Measurements from ENCODE around the gene FOSB. TPM values are rescaled to one million over a fixed set of nuclear protein-coding genes. Genes with fewer than 3 reads are reported as not detected.
"Not testable (repeated sequence)": the region's sequence is repeated elsewhere in the genome, so short reads cannot be mapped to it uniquely, and the experiment has no call there.

Gene FOSB
- total and polyA plus RNA-seq, 5 experiments from 2014 or later, result 3.5 to 11.4 (median 10.2) TPM

DNA sequence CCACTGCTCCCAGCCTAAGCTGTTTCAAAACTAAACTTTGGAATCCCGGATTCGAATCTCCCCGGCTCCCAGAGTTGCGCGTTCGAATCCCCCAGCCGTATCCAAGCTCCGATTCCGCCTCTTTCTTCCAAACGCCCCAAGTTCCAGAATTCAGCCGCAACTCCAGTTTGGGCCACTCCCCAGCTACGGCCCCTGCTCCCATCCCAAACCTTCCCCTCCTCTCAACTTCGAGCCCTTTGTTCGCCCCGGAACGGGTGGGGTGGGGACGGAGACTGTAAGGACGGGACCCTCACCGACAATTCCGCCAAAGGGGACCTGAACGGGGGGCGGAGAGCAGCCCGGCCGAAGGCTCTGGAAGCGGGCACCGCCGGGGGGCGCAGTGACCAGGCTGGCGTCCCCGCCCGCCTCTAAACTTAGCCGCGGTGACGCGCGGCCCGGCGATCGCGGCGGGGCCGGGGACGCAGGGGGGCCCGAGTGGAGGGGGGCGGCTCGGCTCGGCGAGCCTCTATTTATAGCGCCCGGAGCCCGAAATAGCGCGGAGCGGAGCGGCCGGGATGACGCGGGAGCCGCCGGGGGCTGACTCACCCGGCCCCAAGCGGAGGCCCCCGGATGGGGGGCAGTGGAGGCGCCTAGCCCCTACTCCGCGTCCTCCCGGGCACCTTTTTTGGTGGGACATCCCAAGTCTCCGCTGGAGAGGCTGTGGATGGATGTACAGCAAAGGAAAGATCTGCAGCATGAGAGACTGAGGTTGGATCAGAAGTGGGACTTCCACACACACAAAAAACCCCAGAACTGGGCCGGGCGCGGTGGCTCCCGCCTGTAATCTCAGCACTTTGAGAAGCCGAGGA, 39.2 kb upstream of the FOSB start:
- H3K4me1 Mint-ChIP-seq, result peaks cover 7 to 26% (median 19%) of the 10 kb centered on the region in 4 donors
- peaks cover 0 to under 1% (median 0%) of the 10 kb centered on the region in 3 donors for H3K36me3 Mint-ChIP-seq
- peaks cover 0 to 2% (median 0%) of the 10 kb centered on the region in 5 donors for H3K27me3 Mint-ChIP-seq
- H3K27ac Mint-ChIP-seq, result peak overlapping the region in 3 of 10 donors; percentile 55 to 78 (median 70)
- peak in 1 of 10 donors; percentile 18 for DNase-seq
- H3K4me3 Mint-ChIP-seq, result peak overlapping the region; percentile 74 to 89 (median 78)
- POLR2A ChIA-PET, result interaction anchor here (0.7 to 2.2 kb wide), 3 partner anchors 11 to 275 kb away, joined by 3 to 16 read pairs (median 5); no protein-coding TSS in a partner anchor
- peak in 1 of 2 donors; percentile 19 for ATAC-seq
- H3K9me3 Mint-ChIP-seq, result no peaks in the 10 kb centered on the region

DNA sequence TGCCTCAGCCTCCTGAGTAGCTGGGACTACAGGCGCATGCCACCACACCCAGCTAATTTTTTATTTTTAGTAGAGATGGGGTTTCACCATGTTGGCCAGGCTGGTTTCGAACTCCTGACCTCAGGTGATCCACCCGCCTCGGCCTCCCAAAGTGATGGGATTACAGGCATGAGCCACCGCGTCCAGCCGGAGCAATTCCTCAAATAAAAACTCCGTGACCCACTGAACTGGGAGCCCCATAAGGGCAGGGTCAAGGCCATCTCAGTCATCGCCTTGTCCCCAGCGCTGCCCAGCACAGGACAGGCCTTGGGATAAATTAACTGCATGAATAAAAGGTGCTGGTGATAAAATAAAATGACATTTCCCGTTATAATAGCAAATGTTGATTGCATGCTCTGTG, 37.9 kb upstream of the FOSB start:
- DNase-seq, H3K36me3 Mint-ChIP-seq, H3K9me3 Mint-ChIP-seq, POLR2A ChIA-PET, H3K27ac Mint-ChIP-seq, ATAC-seq, H3K27me3 Mint-ChIP-seq: not testable (repeated sequence)
- Mint-ChIP-seq H3K4me3 (peak overlapping the region in 2 of 10 donors; percentile 4 to 19), H3K4me1 (peaks cover 3 to 15% (median 8%) of the 10 kb centered on the region in 4 donors)

DNA sequence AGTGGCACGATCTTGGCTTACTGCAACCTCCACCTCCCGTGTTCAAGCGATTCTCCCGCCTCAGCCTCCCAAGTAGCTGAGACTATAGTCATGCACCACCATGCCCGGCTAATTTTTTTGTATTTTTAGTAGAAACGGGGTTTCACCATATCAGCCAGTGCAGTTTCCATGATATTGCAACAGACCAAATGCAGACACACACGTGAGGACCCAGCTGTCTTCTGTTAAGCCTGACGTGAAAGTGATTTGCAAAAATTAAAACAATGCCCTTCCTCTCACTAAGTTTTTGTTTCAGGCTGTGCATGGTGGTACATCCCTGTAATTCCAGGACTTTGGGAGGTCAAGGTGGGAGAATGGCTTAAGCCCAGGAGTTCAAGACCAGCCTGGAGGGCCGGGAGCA, 36.8 kb upstream of the FOSB start:
- H3K27ac Mint-ChIP-seq, result peak overlapping the region in 1 of 10 donors; percentile 49
- H3K36me3 Mint-ChIP-seq, result not testable (repeated sequence)

DNA sequence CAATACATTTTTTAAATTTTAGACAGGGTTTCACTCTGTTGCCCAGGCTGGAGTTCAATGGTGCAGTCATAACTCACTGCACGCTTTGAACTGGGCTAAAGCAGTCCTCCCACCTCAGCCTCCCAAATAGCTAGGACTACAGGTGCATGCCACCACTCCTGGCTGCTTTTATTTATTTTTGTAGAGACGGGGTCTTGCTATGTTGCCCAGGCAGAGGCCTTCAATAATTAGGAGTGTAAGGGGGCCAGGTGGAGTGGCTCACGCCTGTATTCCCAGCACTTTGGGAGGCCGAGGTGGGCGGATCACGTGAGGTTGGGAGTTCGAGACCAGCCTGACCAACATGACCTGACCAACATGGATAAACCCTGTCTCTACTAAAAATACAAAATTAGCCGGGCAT, 35.3 kb upstream of the FOSB start:
- H3K27ac Mint-ChIP-seq, ATAC-seq, H3K9me3 Mint-ChIP-seq, DNase-seq, H3K4me3 Mint-ChIP-seq, H3K27me3 Mint-ChIP-seq, H3K36me3 Mint-ChIP-seq, POLR2A ChIA-PET: not testable (repeated sequence)
- H3K4me1 Mint-ChIP-seq, result peaks cover 3 to 16% (median 7%) of the 10 kb centered on the region in 4 donors

More for the DNA sequence above, 36.8 kb upstream of the FOSB start:
- DNase-seq, H3K27me3 Mint-ChIP-seq, H3K9me3 Mint-ChIP-seq, ATAC-seq, H3K4me3 Mint-ChIP-seq: not testable (repeated sequence)
- POLR2A ChIA-PET, result interaction anchor here (0.6 to 1.4 kb wide), 3 partner anchors 38 to 211 kb away, joined by 3 read pairs; no protein-coding TSS in a partner anchor
- H3K4me1 Mint-ChIP-seq, result peaks cover 3 to 15% (median 8%) of the 10 kb centered on the region in 4 donors

DNA sequence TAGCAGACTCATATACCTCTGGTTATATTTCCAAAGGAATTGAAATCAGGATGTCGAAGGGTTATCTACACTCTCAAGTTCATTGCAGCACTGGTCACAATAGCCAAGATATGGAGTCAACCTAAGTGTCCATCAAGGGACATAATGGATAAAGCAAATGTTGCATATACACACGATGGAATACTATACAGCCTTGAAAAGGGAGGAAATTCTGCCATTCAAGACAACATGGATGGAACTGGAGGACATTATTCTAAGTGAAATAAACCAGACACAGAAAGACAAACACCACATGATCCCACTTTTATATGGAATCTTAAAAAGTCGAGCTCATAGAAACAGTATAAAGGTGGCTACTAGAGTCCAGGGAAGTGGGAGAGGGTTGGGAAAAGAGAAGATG, 30.5 kb upstream of the FOSB start:
- peak overlapping the region in 1 of 10 donors; percentile 63 for H3K27ac Mint-ChIP-seq
- H3K36me3 Mint-ChIP-seq, result no peaks in the 10 kb centered on the region
- DNase-seq (no peak), ATAC-seq (no peak)
- POLR2A ChIA-PET, result interaction anchor here (5.7 kb wide), 1 partner anchor 42 kb away, joined by 133 read pairs; no protein-coding TSS in a partner anchor
- H3K27me3 Mint-ChIP-seq, result no peaks in the 10 kb centered on the region
- no peaks in the 10 kb centered on the region for H3K9me3 Mint-ChIP-seq
- peaks cover 8 to 22% (median 15%) of the 10 kb centered on the region in 4 donors for H3K4me1 Mint-ChIP-seq
- H3K4me3 Mint-ChIP-seq, result peak overlapping the region in 3 of 10 donors; percentile 10 to 39 (median 15)

DNA sequence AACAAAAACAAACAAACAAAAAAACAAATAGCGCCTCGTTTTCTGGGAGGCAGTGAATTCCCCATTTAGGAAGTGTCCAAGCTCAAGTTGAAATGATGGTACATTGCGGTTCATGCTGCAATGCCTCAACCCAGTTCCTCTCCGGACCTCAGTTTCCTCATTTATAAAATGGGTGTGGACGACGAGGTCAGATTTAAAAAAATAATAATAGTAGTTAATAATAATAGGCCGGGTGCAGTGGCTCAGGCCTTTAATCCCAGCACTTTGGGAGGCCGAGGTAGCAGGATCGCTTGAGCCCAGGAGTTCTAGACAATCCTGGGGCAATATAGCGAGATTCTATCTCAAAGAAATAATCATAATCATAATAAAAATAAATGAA, 28.6 kb upstream of the FOSB start:
- Mint-ChIP-seq H3K27ac (peak overlapping the region in 1 of 10 donors; percentile 64), H3K4me1 (peaks cover 15 to 35% (median 31%) of the 10 kb centered on the region in 4 donors), H3K27me3 (no peaks in the 10 kb centered on the region), H3K9me3 (no peaks in the 10 kb centered on the region), H3K36me3 (no peaks in the 10 kb centered on the region), H3K4me3 (peak overlapping the region in 8 of 10 donors; percentile 8 to 84 (median 42))
- ATAC-seq (no peak), DNase-seq (no peak)
- POLR2A ChIA-PET, result interaction anchor here (0.6 to 7.8 kb wide), 9 partner anchors 11 to 330 kb away, joined by 3 to 133 read pairs (median 4); partner anchors contain the start of genes FOSB and SIX5

DNA sequence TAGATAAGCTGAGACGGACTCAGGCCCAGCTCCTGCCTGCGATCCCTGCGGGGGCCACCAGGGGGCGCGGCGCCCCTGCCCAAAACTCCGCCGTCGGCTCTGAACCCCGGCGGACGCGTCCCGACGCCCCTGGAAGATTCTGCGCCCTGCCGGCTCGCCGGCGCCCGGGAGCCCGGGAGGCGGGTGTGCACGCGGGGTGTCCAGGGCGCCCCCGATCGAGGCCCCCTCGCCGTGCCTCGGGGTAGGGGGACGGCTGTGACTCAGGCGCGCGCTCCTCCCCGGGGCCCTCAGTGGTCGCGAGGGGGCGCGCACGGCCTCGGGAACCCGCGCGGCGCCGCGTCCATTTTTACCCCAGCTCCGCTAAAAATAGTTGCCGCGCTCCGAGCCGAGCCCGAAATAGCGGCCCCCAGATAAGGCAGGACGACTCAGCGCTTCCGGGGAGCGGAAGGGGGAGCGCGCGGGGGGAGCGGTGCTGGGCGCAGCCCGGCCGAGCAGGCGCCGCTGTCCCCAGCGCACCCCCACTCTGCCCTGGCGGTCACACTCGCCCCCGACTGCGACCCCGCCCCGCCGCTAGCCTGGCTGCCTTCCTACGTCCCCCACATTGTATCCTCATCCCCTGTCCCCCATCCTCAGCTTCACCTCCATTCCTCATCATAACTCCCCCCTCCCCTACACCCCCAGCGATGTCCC, 28.1 kb upstream of the FOSB start:
- POLR2A ChIA-PET, result interaction anchor here (0.6 to 7.8 kb wide), 10 partner anchors 12 to 329 kb away, joined by 3 to 133 read pairs (median 4); partner anchors contain the start of genes FOSB and SIX5
- H3K9me3 Mint-ChIP-seq, result no peaks in the 10 kb centered on the region
- no peaks in the 10 kb centered on the region for H3K27me3 Mint-ChIP-seq
- peaks cover 18 to 40% (median 35%) of the 10 kb centered on the region in 4 donors for H3K4me1 Mint-ChIP-seq
- H3K4me3 Mint-ChIP-seq, result peak overlapping the region; percentile 58 to 84 (median 76)
- DNase-seq, result peak; percentile 73 to 97 (median 86)
- peak overlapping the region in 6 of 10 donors; percentile 81 to 91 (median 89) for H3K27ac Mint-ChIP-seq
- peak; percentile 59 to 66 for ATAC-seq
- H3K36me3 Mint-ChIP-seq, result no peaks in the 10 kb centered on the region

DNA sequence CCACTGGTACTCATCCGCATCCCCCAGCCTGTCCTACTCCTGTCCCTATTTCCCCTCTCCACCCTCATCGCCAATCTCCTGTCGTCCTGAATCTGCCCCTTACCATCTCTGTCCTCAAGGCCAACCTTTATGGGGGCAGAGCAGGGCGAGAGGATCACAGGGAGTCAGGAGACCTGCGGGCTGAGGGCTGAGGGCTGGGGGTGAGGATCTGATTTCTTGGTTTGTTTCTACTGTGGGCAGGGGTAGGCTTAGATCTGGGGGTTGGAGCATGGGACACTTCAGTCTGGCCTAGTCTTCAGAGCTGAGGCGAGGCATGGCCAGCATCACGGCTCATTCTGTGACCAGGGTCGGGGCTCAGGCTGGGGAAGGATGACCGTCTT, 27.5 kb upstream of the FOSB start:
- POLR2A ChIA-PET, result interaction anchor here (0.5 to 7.8 kb wide), 8 partner anchors 12 to 277 kb away, joined by 3 to 133 read pairs (median 7); partner anchors contain the start of gene FOSB
- Mint-ChIP-seq H3K27me3 (no peaks in the 10 kb centered on the region), H3K4me1 (peaks cover 19 to 46% (median 39%) of the 10 kb centered on the region in 4 donors), H3K4me3 (peak overlapping the region; percentile 58 to 84 (median 76)), H3K36me3 (no peaks in the 10 kb centered on the region), H3K9me3 (no peaks in the 10 kb centered on the region), H3K27ac (peak overlapping the region in 8 of 10 donors; percentile 79 to 92 (median 89))
- no peak for DNase-seq
- ATAC-seq, result peak in 1 of 2 donors; percentile 1

DNA sequence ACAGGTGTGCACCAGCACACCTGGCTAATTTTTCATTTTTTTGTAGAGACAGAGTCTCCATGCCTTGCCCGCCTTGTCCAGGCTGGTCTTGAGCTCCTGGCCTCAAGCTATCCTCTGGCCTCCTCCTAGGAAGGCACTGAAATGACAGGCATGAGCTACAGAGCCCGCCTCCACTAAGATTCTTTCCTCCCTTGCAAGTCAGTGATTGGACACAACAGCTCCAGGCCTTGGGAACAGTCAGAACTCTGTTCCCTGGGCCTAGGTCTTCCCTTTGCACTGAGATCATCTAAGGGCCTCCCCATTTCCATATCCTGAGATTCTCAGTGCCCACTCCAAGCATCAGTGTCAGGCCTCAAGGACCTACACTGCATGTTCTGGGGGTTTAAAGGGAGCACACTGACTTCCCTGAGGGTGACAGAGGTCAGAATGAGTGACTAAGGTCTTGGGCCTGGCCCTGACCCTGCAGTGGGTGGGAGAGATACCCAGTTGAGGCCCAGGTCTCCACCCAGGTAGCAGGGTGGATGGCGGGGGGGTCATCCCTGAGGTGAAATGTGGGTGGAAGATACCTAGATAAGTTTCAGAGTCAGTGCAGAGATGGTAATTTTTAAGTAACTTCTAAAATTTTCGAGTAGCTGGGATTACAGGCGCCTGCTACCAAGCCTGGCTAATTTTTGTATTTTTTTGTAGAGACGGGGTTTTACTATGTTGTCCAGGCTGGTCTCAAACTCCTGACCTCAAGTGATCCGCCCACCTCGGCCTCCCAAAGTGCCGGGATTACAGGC, 26.7 kb upstream of the FOSB start:
- Mint-ChIP-seq H3K27ac (peak overlapping the region in 9 of 10 donors; percentile 40 to 92 (median 82)), H3K36me3 (no peaks in the 10 kb centered on the region), H3K4me1 (peaks cover 22 to 51% (median 43%) of the 10 kb centered on the region in 4 donors), H3K27me3 (no peaks in the 10 kb centered on the region), H3K4me3 (peak overlapping the region; percentile 58 to 84 (median 76)), H3K9me3 (no peaks in the 10 kb centered on the region)
- no peak for ATAC-seq
- DNase-seq, result no peak
- POLR2A ChIA-PET, result interaction anchor here (0.5 to 7.8 kb wide), 4 partner anchors 16 to 38 kb away, joined by 4 to 133 read pairs (median 50); partner anchors contain the start of gene FOSB

DNA sequence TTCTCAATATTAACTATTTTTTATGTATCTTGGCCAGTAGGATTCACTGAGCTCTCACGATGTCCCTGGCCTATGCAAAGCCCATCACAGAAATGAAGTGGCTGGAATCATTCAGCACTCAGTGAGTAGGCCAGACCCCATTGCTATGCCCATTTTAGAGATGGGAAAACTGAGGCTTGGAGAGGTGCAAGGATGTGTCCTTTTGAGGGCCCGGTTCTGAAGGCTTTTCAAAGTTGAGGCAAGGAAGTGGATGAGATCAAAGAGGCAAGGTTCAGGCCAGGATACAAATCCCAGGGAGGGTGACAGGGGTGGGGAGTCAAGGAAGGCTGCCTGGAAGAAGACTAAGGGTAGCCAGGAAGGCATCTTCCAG, 25.4 kb upstream of the FOSB start:
- H3K27ac Mint-ChIP-seq, result peak overlapping the region in 9 of 10 donors; percentile 61 to 96 (median 92)
- H3K27me3 Mint-ChIP-seq, result no peaks in the 10 kb centered on the region
- no peak for ATAC-seq
- DNase-seq, result no peak
- H3K36me3 Mint-ChIP-seq, result no peaks in the 10 kb centered on the region
- peaks cover 22 to 54% (median 46%) of the 10 kb centered on the region in 4 donors for H3K4me1 Mint-ChIP-seq
- H3K9me3 Mint-ChIP-seq, result no peaks in the 10 kb centered on the region
- peak overlapping the region; percentile 38 to 94 (median 84) for H3K4me3 Mint-ChIP-seq
- POLR2A ChIA-PET, result interaction anchor here (5.7 to 7.8 kb wide), 2 partner anchors 26 to 37 kb away, joined by 90 to 133 read pairs; partner anchors contain the start of gene FOSB

DNA sequence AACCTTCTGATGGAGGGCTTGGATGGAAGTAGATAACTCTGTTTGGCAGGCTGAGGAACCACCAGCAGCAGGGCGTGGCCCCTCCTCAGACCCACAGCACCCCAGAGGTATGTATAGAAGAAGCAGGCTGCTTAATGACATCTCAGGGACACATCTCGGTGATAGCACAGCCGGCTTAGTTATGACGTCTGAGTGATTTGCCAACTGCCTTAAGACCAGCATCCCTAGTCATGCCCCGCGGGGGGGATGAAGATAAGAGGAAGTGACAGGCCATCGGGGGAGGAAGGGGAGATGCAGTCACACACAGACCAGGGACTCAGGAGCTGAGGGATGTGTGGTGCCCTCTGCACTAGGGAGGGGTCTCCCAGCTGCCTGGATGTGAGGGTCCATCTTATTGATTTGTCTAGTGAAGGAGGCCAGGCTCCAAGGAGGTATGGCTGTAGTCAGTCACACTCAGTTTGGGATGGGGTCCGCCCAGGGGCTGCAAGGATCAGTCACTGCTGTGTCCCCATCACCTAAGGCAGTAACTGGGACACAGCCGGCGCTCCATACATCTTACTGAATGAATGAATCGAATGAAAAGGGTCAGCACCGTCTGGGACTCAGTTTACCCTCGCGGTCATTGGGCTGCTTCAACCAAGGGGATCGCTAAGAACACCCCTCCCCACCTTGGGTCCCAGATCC, 24.9 kb upstream of the FOSB start:
- ATAC-seq, result peak; percentile 22 to 47
- peak in 9 of 10 donors; percentile 34 to 83 (median 55) for DNase-seq
- Mint-ChIP-seq H3K9me3 (no peaks in the 10 kb centered on the region), H3K27me3 (no peaks in the 10 kb centered on the region), H3K4me3 (peak overlapping the region; percentile 62 to 94 (median 84)), H3K27ac (peak overlapping the region; percentile 61 to 96 (median 91)), H3K36me3 (no peaks in the 10 kb centered on the region), H3K4me1 (peaks cover 22 to 55% (median 47%) of the 10 kb centered on the region in 4 donors)
- POLR2A ChIA-PET, result interaction anchor here (5.7 to 7.8 kb wide), 2 partner anchors 26 to 36 kb away, joined by 90 to 133 read pairs; partner anchors contain the start of gene FOSB
